ENCODE results near the gene SLC16A7. TPM values are rescaled to one million over a fixed set of nuclear protein-coding genes. Genes with fewer than 3 reads are reported as not detected.

SLC16A7 gene
- polyA plus RNA-seq, 1 donor from 2014 or later: 2.3 TPM

- Histone ChIP-seq H3F3A (ENCODE audit: insufficient read depth, low read length, poor library complexity, severe bottlenecking) (no peaks in the 10 kb centered on the region), H3K9me3 (ENCODE audit: low read length) (no peaks in the 10 kb centered on the region), H3K27ac (ENCODE audit: low read length) (peak overlapping the region; percentile 67), H3K9me2 (ENCODE audit: insufficient read depth, low read length) (no peaks in the 10 kb centered on the region), H3K4me3 (ENCODE audit: low read length) (peak overlapping the region; percentile 79), H3K27me3 (ENCODE audit: insufficient read depth, low read depth, low read length) (no peaks in the 10 kb centered on the region), H3K79me2 (replicated peaks; ENCODE audit: insufficient read depth, low read length) (no peaks in the 10 kb centered on the region), H3K4me2 (ENCODE audit: low read length) (peak overlapping the region; percentile 36), H4K20me1 (ENCODE audit: insufficient read depth) (no peaks in the 10 kb centered on the region), H3K36me3 (ENCODE audit: insufficient read depth, low read length) (no peaks in the 10 kb centered on the region), H3K9ac (ENCODE audit: low read length) (peak overlapping the region; percentile 75), H2AFZ (ENCODE audit: low read depth, low read length) (peak overlapping the region; percentile 81)
- TF ChIP-seq REST (IDR thresholded peaks at IDR 0.05; ENCODE audit: borderline replicate concordance): no peak
Observed at GRCh38 chr12:59595565-59595882, 305 bp upstream of the SLC16A7 start.

GRCh38 chr12:59597385-59597781, 1.6 kb downstream of the SLC16A7 start:
- no peaks in the 10 kb centered on the region for H4K20me1 ChIP-seq (ENCODE audit: insufficient read depth)
- H3K9me2 ChIP-seq (ENCODE audit: insufficient read depth, low read length): no peaks in the 10 kb centered on the region
- no peaks in the 10 kb centered on the region for H3K27me3 ChIP-seq (ENCODE audit: insufficient read depth, low read depth, low read length)
- TF ChIP-seq EZH2 (IDR thresholded peaks at IDR 0.05; ENCODE audit: borderline replicate concordance, insufficient read depth, low read length, poor library complexity, severe bottlenecking): no peak
- TF ChIP-seq CTCF (IDR thresholded peaks at IDR 0.05; ENCODE audit: poor library complexity, severe bottlenecking): no peak
- no peak for TF ChIP-seq SMC3 (conservative IDR thresholded peaks at IDR 0.05; ENCODE audit: poor library complexity)
- TF ChIP-seq RAD21 (conservative IDR thresholded peaks at IDR 0.05): no peak
- no peak for TF ChIP-seq POLR2AphosphoS5 (IDR thresholded peaks at IDR 0.05)
- TF ChIP-seq EP300 (conservative IDR thresholded peaks at IDR 0.05; ENCODE audit: poor library complexity, severe bottlenecking): no peak
- TF ChIP-seq REST (IDR thresholded peaks at IDR 0.05; ENCODE audit: borderline replicate concordance): no peak
- TF ChIP-seq MXI1 (conservative IDR thresholded peaks at IDR 0.05; ENCODE audit: poor library complexity, severe bottlenecking): no peak
- no peak for TF ChIP-seq TAF1 (IDR thresholded peaks at IDR 0.05; ENCODE audit: low read depth)
- no peaks in the 10 kb centered on the region for H3K36me3 ChIP-seq (ENCODE audit: insufficient read depth, low read length)
- no peak overlapping the region for H2AFZ ChIP-seq (ENCODE audit: low read depth, low read length)
- H3K79me2 ChIP-seq (replicated peaks; ENCODE audit: insufficient read depth, low read length): no peaks in the 10 kb centered on the region
- peak overlapping the region; percentile 79 for H3K4me3 ChIP-seq (ENCODE audit: low read length)
- H3K4me2 ChIP-seq (ENCODE audit: low read length): no peak overlapping the region
- H3K9ac ChIP-seq (ENCODE audit: low read length): no peak overlapping the region
- peak overlapping the region; percentile 67 for H3K27ac ChIP-seq (ENCODE audit: low read length)
- no peaks in the 10 kb centered on the region for H3K9me3 ChIP-seq (ENCODE audit: low read length)
- no peaks in the 10 kb centered on the region for H3F3A ChIP-seq (ENCODE audit: insufficient read depth, low read length, poor library complexity, severe bottlenecking)
